IMR-90 (cell line): ENCODE data around the gene PIGC.

ENCODE experiments used
- BHLHE40 ChIP-seq: fragments of 150-350 bp; IDR thresholded peaks from 2 replicates; pipeline ENCODE4 v1.6.1; 2016; ENCODE audit warnings: mild to moderate bottlenecking, low read depth, low read length
- FOS ChIP-seq: fragments of 150-350 bp; IDR thresholded peaks from 2 replicates; pipeline ENCODE4 v1.6.1; 2016; ENCODE audit warnings: low read depth, low read length
- MAZ ChIP-seq: IDR thresholded peaks from 2 replicates; pipeline ENCODE4 v1.6.1; 2012; ENCODE audit warnings: low read depth, mild to moderate bottlenecking, low read length, improper control_type of control experiment, moderate library complexity, borderline replicate concordance
- MXI1 ChIP-seq: IDR thresholded peaks from 2 replicates; pipeline ENCODE4 v1.6.1; 2012; ENCODE audit warnings: low read depth, mild to moderate bottlenecking, low read length, moderate library complexity, borderline replicate concordance
- POLR2A ChIP-seq: IDR thresholded peaks from 2 replicates; pipeline ENCODE4 v1.6.1; 2012; ENCODE audit warnings: mild to moderate bottlenecking, low read depth, low read length
- RAD21 ChIP-seq: IDR thresholded peaks from 2 replicates; pipeline ENCODE4 v1.6.1; 2012; ENCODE audit warnings: low read length, improper control_type of control experiment
- RCOR1 ChIP-seq: IDR thresholded peaks from 2 replicates; pipeline ENCODE4 v1.6.1; 2012; ENCODE audit warnings: mild to moderate bottlenecking, low read length, improper control_type of control experiment; ENCODE audit not compliant: insufficient replicate concordance
- RFX5 ChIP-seq: IDR thresholded peaks from 2 replicates; pipeline ENCODE4 v1.8.0; 2012; ENCODE audit warnings: low read depth, mild to moderate bottlenecking, low read length, moderate library complexity
- TF ChIP-seq, protein P1 (sequence below): conservative IDR thresholded peaks from 2 replicates; pipeline ENCODE4 v1.5.1; 2012; ENCODE audit warnings: mild to moderate bottlenecking, low read depth, low read length, improper control_type of control experiment
- TF ChIP-seq, protein P2 (sequence below): fragments of 150-350 bp; IDR thresholded peaks from 2 replicates; pipeline ENCODE4 v1.6.1; 2017; ENCODE audit warnings: mild to moderate bottlenecking, antibody characterized with exemption, low read length, low read depth

DNA sequence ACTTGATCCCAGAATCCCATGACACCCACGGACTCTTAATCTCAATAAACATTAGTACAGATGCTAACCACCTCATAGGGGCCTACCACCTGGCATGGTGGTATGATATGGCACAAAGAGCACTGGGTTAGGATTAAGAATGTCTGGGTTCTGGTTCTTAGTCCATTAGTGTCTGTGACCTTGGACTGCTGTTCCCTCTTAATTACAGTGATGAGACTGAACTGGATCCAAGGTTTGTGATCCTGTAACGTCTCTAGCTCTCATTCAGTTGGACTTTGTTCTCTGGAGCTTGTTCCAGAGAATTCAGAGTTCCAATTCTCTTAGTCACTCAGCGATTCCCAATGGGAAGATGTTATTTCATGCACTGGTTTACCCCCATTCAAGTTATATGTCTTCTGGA is 23.6 kb upstream of the PIGC start:
- TF ChIP-seq, protein P1, sequence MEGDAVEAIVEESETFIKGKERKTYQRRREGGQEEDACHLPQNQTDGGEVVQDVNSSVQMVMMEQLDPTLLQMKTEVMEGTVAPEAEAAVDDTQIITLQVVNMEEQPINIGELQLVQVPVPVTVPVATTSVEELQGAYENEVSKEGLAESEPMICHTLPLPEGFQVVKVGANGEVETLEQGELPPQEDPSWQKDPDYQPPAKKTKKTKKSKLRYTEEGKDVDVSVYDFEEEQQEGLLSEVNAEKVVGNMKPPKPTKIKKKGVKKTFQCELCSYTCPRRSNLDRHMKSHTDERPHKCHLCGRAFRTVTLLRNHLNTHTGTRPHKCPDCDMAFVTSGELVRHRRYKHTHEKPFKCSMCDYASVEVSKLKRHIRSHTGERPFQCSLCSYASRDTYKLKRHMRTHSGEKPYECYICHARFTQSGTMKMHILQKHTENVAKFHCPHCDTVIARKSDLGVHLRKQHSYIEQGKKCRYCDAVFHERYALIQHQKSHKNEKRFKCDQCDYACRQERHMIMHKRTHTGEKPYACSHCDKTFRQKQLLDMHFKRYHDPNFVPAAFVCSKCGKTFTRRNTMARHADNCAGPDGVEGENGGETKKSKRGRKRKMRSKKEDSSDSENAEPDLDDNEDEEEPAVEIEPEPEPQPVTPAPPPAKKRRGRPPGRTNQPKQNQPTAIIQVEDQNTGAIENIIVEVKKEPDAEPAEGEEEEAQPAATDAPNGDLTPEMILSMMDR: no peak
- TF ChIP-seq, protein P2, sequence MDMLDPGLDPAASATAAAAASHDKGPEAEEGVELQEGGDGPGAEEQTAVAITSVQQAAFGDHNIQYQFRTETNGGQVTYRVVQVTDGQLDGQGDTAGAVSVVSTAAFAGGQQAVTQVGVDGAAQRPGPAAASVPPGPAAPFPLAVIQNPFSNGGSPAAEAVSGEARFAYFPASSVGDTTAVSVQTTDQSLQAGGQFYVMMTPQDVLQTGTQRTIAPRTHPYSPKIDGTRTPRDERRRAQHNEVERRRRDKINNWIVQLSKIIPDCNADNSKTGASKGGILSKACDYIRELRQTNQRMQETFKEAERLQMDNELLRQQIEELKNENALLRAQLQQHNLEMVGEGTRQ: no peak
- TF ChIP-seq FOS (no peak), MAZ (no peak), RCOR1 (no peak), POLR2A (no peak), MXI1 (no peak), RAD21 (no peak), RFX5 (no peak), BHLHE40 (no peak)
